ENCODE results near the gene CEP104. TPM values are rescaled to one million over a fixed set of nuclear protein-coding genes. Genes with fewer than 3 reads are reported as not detected.

CEP104 gene
- total RNA-seq, 2 experiments from 2014 or later: 29.0 to 32.8 TPM

GRCh38 chr1:3836421-3836820 is 20.6 kb downstream of the CEP104 start:
- no peaks in the 10 kb centered on the region for H3K4me1 Mint-ChIP-seq (ENCODE audit: low read depth)
- ChIA-PET POLR2A (no interaction called here), CTCF (no interaction called here)
- peaks cover 15% of the 10 kb centered on the region for H3K9me3 Mint-ChIP-seq
- DNase-seq: no peak
- no peaks in the 10 kb centered on the region for H3K27me3 Mint-ChIP-seq
- H3K36me3 Mint-ChIP-seq: peaks cover 60% of the 10 kb centered on the region
- intact Hi-C loops (cut with micrococcal nuclease): no loop called here
- H3K4me3 Mint-ChIP-seq: no peak overlapping the region
- no peak overlapping the region for H3K27ac Mint-ChIP-seq

GRCh38 chr1:3834701-3835100 is 22.3 kb downstream of the CEP104 start:
- no peaks in the 10 kb centered on the region for H3K27me3 Mint-ChIP-seq

GRCh38 chr1:3831689-3832088 is 25.3 kb downstream of the CEP104 start:
- peaks cover 40% of the 10 kb centered on the region for H3K36me3 Mint-ChIP-seq
- no peaks in the 10 kb centered on the region for H3K27me3 Mint-ChIP-seq
- no peak for DNase-seq
- H3K27ac Mint-ChIP-seq: no peak overlapping the region
- POLR2A ChIA-PET: no interaction called here
- no peak overlapping the region for H3K4me3 Mint-ChIP-seq
- no peaks in the 10 kb centered on the region for H3K4me1 Mint-ChIP-seq (ENCODE audit: low read depth)
- CTCF ChIA-PET: no interaction called here
- intact Hi-C loops (cut with micrococcal nuclease): no loop called here
- no peaks in the 10 kb centered on the region for H3K9me3 Mint-ChIP-seq

More at GRCh38 chr1:3834701-3835100, 22.3 kb downstream of the CEP104 start:
- POLR2A ChIA-PET: no interaction called here
- Mint-ChIP-seq H3K9me3 (peaks cover 15% of the 10 kb centered on the region), H3K36me3 (peaks cover 62% of the 10 kb centered on the region), H3K4me1 (ENCODE audit: low read depth) (no peaks in the 10 kb centered on the region), H3K4me3 (no peak overlapping the region), H3K27ac (no peak overlapping the region)
- CTCF ChIA-PET: no interaction called here
- no peak for DNase-seq
- intact Hi-C loops (cut with micrococcal nuclease): no loop called here

GRCh38 chr1:3828391-3828790 is 28.6 kb downstream of the CEP104 start:
- intact Hi-C loops (cut with micrococcal nuclease): no loop called here
- DNase-seq: no peak
- Mint-ChIP-seq H3K4me3 (no peak overlapping the region), H3K36me3 (peaks cover 39% of the 10 kb centered on the region), H3K27ac (no peak overlapping the region), H3K9me3 (no peaks in the 10 kb centered on the region), H3K27me3 (no peaks in the 10 kb centered on the region), H3K4me1 (ENCODE audit: low read depth) (no peaks in the 10 kb centered on the region)
- CTCF ChIA-PET: interaction anchor here (0.6 kb wide), 1 partner anchor 83 kb away, joined by 3 read pairs; no protein-coding TSS in a partner anchor
- POLR2A ChIA-PET: no interaction called here

DNA sequence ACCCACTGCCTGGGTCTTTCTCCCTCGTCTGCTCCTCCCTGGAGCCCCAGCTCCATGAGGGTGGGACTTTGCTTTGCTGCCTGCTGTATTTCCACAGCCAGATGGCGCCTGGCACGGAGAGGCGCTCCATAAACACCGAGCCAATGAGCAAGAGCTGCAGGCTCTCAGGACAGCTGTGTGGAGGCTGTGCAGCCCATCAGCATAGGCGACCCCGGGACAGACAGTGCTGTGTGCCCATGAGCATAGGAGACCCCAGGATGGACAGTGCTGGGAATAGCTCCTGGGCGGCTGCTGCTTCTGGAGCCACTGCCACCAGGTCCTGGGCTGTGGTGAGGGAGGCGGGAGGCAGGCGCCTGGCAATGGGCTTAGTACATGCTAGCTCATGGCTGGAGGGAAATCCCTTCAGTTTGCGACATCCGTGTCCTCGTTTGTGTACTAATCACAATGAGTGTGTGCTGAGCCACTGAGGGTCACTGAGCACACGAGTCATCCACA is 29.2 kb downstream of the CEP104 start:
- H3K4me1 Mint-ChIP-seq (ENCODE audit: low read depth): no peaks in the 10 kb centered on the region
- H3K27me3 Mint-ChIP-seq: no peaks in the 10 kb centered on the region
- H3K36me3 Mint-ChIP-seq: peaks cover 38% of the 10 kb centered on the region
- ChIA-PET POLR2A (no interaction called here), CTCF (interaction anchor here (0.6 kb wide), 1 partner anchor 84 kb away, joined by 3 read pairs; no protein-coding TSS in a partner anchor)
- H3K9me3 Mint-ChIP-seq: no peaks in the 10 kb centered on the region
- intact Hi-C loops (cut with micrococcal nuclease): no loop called here
- no peak overlapping the region for H3K27ac Mint-ChIP-seq
- DNase-seq: no peak
- H3K4me3 Mint-ChIP-seq: no peak overlapping the region

- no peak for DNase-seq
- Mint-ChIP-seq H3K27me3 (no peaks in the 10 kb centered on the region), H3K9me3 (no peaks in the 10 kb centered on the region), H3K27ac (no peak overlapping the region), H3K4me1 (ENCODE audit: low read depth) (no peaks in the 10 kb centered on the region), H3K4me3 (no peak overlapping the region), H3K36me3 (peaks cover 27% of the 10 kb centered on the region)
- intact Hi-C loops (cut with micrococcal nuclease): no loop called here
- POLR2A ChIA-PET: no interaction called here
- CTCF ChIA-PET: no interaction called here
These were observed 31.7 kb downstream of the CEP104 start for GRCh38 chr1:3825356-3825755.

DNA sequence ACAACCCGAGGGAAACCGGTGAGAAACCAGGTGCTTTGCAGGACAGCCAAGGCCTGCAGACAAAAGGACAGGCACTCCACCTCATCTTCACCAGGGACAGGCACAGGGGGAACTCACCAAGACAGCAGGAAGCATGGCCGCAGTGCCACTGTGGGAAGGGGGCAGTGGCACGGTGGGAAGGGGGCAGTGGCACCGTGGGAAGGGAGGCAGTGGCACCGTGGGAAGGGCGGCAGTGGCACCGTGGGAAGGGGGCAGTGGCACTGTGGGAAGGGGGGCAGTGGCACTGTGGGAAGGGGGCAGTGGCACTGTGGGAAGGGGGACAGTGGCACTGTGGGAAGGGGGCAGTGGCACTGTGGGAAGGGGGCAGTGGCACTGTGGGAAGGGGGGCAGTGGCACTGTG is 32.4 kb downstream of the CEP104 start:
- POLR2A ChIA-PET: no interaction called here
- H3K4me3 Mint-ChIP-seq: no peak overlapping the region
- intact Hi-C loops (cut with micrococcal nuclease): no loop called here
- peaks cover 24% of the 10 kb centered on the region for H3K36me3 Mint-ChIP-seq
- no peaks in the 10 kb centered on the region for H3K9me3 Mint-ChIP-seq
- no peak overlapping the region for H3K27ac Mint-ChIP-seq
- no peaks in the 10 kb centered on the region for H3K4me1 Mint-ChIP-seq (ENCODE audit: low read depth)
- CTCF ChIA-PET: no interaction called here
- DNase-seq: no peak
- no peaks in the 10 kb centered on the region for H3K27me3 Mint-ChIP-seq

DNA sequence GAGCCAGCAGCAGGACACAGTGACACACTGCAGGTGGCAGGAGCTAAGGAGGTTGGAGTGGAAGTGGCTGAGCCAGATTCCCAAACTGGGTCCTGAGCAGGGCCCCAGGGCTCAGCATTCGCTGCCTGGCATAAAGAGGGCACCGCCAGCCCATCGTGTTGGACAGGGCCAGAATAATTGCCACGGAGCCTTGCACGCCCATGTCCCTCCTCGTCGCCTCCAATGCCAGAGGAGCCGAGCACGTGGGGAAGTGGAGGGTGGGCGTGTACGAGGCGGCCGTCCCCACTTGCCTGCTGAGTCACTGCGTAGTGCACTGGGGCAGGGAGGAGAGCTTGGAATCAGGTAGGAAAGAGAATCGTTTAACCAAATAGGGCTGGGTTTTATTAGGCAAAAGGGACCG is 34.6 kb downstream of the CEP104 start:
- H3K4me1 Mint-ChIP-seq (ENCODE audit: low read depth): no peaks in the 10 kb centered on the region
- ChIA-PET POLR2A (no interaction called here), CTCF (no interaction called here)
- DNase-seq: no peak
- intact Hi-C loops (cut with micrococcal nuclease): no loop called here
- no peak overlapping the region for H3K27ac Mint-ChIP-seq
- no peaks in the 10 kb centered on the region for H3K9me3 Mint-ChIP-seq
- no peak overlapping the region for H3K4me3 Mint-ChIP-seq
- H3K36me3 Mint-ChIP-seq: peaks cover 19% of the 10 kb centered on the region
- H3K27me3 Mint-ChIP-seq: no peaks in the 10 kb centered on the region

GRCh38 chr1:3821908-3822307 is 35.1 kb downstream of the CEP104 start:
- DNase-seq: no peak
- ChIA-PET CTCF (no interaction called here), POLR2A (no interaction called here)
- intact Hi-C loops (cut with micrococcal nuclease): no loop called here
- peaks cover 19% of the 10 kb centered on the region for H3K36me3 Mint-ChIP-seq
- no peaks in the 10 kb centered on the region for H3K4me1 Mint-ChIP-seq (ENCODE audit: low read depth)
- H3K9me3 Mint-ChIP-seq: no peaks in the 10 kb centered on the region
- H3K4me3 Mint-ChIP-seq: no peak overlapping the region
- H3K27me3 Mint-ChIP-seq: no peaks in the 10 kb centered on the region
- no peak overlapping the region for H3K27ac Mint-ChIP-seq

DNA sequence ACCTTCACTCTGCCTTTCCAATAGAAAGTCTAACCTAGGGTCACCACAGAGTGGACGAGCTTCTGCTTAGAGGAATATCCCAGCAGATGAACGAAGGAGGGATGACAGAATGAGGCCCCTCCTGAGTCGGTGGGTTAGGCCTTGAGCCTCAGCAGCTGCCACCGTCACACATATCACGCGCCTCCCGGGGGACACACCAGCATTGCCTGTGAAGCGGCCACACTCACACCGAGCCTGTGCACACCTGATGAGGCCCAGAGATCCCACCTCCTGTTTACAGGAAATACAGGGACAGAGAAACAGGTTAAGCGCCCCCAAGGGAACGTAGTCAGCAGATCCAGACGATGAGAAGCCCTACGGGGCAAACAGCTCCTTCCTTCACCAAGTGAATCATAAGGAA is 35.6 kb downstream of the CEP104 start:
- POLR2A ChIA-PET: no interaction called here
- Mint-ChIP-seq H3K9me3 (no peaks in the 10 kb centered on the region), H3K4me3 (no peak overlapping the region), H3K27ac (no peak overlapping the region), H3K36me3 (peaks cover 19% of the 10 kb centered on the region), H3K27me3 (no peaks in the 10 kb centered on the region), H3K4me1 (ENCODE audit: low read depth) (no peaks in the 10 kb centered on the region)
- DNase-seq: no peak
- CTCF ChIA-PET: no interaction called here
- intact Hi-C loops (cut with micrococcal nuclease): no loop called here

DNA sequence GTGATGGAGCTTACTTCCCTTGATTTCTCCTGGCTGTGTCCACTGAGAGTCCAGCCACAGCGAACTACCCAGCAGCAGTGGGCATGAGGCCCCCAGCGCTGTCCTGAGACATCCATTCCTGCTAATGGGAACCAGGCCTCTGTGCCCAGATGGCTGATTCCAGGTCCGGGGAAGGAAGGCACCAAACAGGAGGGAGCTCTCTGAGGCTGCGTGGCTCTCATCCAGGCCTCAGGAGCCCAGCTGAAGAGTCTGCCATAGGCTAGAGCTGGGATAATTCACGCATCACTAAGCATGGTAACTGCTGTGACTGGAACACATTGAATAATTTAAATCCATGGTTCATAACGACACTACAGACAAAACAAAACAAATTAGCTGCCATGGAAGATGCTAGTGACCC is 36.0 kb downstream of the CEP104 start:
- ChIA-PET POLR2A (no interaction called here), CTCF (no interaction called here)
- H3K4me1 Mint-ChIP-seq (ENCODE audit: low read depth): no peaks in the 10 kb centered on the region
- DNase-seq: no peak
- H3K36me3 Mint-ChIP-seq: peaks cover 19% of the 10 kb centered on the region
- H3K27ac Mint-ChIP-seq: no peak overlapping the region
- no peak overlapping the region for H3K4me3 Mint-ChIP-seq
- no peaks in the 10 kb centered on the region for H3K9me3 Mint-ChIP-seq
- intact Hi-C loops (cut with micrococcal nuclease): no loop called here
- H3K27me3 Mint-ChIP-seq: no peaks in the 10 kb centered on the region

DNA sequence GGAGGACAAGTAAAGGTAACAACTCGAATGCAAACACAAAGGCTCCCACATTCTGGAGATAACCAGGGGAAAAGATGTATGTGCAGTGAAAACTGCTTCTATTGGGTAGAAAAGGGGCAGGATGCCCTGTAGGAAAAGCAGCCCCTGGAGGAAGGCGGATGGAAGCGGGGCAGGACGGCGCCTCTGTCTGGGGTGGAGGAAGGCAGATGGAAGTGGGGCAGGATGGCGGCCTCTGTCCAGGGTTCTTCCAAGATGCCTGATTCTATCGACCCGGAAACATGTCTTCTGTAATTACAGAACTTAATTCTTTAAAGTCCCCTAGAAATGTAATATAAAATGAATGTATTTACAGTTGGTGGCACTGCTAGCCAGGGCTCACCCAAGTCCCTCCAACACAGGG is 36.7 kb downstream of the CEP104 start:
- no peaks in the 10 kb centered on the region for H3K4me1 Mint-ChIP-seq (ENCODE audit: low read depth)
- H3K4me3 Mint-ChIP-seq: no peak overlapping the region
- CTCF ChIA-PET: no interaction called here
- no peak for DNase-seq
- no peak overlapping the region for H3K27ac Mint-ChIP-seq
- POLR2A ChIA-PET: no interaction called here
- H3K27me3 Mint-ChIP-seq: no peaks in the 10 kb centered on the region
- peaks cover 16% of the 10 kb centered on the region for H3K36me3 Mint-ChIP-seq
- intact Hi-C loops (cut with micrococcal nuclease): no loop called here
- no peaks in the 10 kb centered on the region for H3K9me3 Mint-ChIP-seq

GRCh38 chr1:3819771-3820200 is 37.2 kb downstream of the CEP104 start:
- POLR2A ChIA-PET: no interaction called here
- CTCF ChIA-PET: no interaction called here
- Mint-ChIP-seq H3K9me3 (no peaks in the 10 kb centered on the region), H3K27me3 (no peaks in the 10 kb centered on the region), H3K36me3 (peaks cover 19% of the 10 kb centered on the region), H3K4me1 (ENCODE audit: low read depth) (no peaks in the 10 kb centered on the region), H3K27ac (no peak overlapping the region), H3K4me3 (no peak overlapping the region)
- no peak for DNase-seq
- intact Hi-C loops (cut with micrococcal nuclease): no loop called here
